Mesothelial cell of epicardium (in vitro differentiated cells): ENCODE measurements around the gene NLRP8. TPM values are rescaled to one million over a fixed set of nuclear protein-coding genes. Genes with fewer than 3 reads are reported as not detected.

Experiments used
- DNase-seq, 2 experiments: peaks; one replicate each; pipeline ENCODE4 v3.0.0; 2021; ENCODE audit warnings: low spot score in 2 of 2; ENCODE audit not compliant: unreplicated experiment in 2 of 2
- H3K27ac Mint-ChIP-seq: 2 replicates; pipeline ENCODE4 v1.8.0; 2021; ENCODE audit warnings: mixed read lengths
- H3K27me3 Mint-ChIP-seq: 2 replicates; pipeline ENCODE4 v1.8.0; 2021; ENCODE audit warnings: low read depth, mixed read lengths
- H3K36me3 Mint-ChIP-seq: 2 replicates; pipeline ENCODE4 v1.8.0; 2021; ENCODE audit warnings: mixed read lengths
- H3K4me1 Mint-ChIP-seq: 2 replicates; pipeline ENCODE4 v1.8.0; 2021; ENCODE audit warnings: mixed read lengths
- H3K4me3 Mint-ChIP-seq: 2 replicates; pipeline ENCODE4 v1.8.0; 2021; ENCODE audit warnings: mild to moderate bottlenecking, moderate library complexity, mixed read lengths
- H3K9me3 Mint-ChIP-seq: 2 replicates; pipeline ENCODE4 v1.8.0; 2021; ENCODE audit warnings: mixed read lengths
- total RNA-seq: library from RNA; stranded (reverse); gene quantifications from 3 replicates; pipeline ENCODE4 v1.2.1, GENCODE V29; 2021
- TF ChIP-seq, protein P1 (sequence below): fragments of 200-600 bp; sonication (generic); IDR thresholded peaks from one replicate; pipeline ENCODE4 v1.5.0; 2021; ENCODE audit warnings: antibody characterized with exemption; ENCODE audit not compliant: unreplicated experiment

NLRP8 gene
- total RNA-seq, 1 donor from 2014 or later, result not detected

GRCh38 chr19:55980415-55980814 is 32.8 kb downstream of the NLRP8 start:
- H3K27ac Mint-ChIP-seq, result no peak overlapping the region
- H3K4me1 Mint-ChIP-seq, result no peaks in the 10 kb centered on the region
- H3K36me3 Mint-ChIP-seq, result no peaks in the 10 kb centered on the region
- TF ChIP-seq, protein P1, sequence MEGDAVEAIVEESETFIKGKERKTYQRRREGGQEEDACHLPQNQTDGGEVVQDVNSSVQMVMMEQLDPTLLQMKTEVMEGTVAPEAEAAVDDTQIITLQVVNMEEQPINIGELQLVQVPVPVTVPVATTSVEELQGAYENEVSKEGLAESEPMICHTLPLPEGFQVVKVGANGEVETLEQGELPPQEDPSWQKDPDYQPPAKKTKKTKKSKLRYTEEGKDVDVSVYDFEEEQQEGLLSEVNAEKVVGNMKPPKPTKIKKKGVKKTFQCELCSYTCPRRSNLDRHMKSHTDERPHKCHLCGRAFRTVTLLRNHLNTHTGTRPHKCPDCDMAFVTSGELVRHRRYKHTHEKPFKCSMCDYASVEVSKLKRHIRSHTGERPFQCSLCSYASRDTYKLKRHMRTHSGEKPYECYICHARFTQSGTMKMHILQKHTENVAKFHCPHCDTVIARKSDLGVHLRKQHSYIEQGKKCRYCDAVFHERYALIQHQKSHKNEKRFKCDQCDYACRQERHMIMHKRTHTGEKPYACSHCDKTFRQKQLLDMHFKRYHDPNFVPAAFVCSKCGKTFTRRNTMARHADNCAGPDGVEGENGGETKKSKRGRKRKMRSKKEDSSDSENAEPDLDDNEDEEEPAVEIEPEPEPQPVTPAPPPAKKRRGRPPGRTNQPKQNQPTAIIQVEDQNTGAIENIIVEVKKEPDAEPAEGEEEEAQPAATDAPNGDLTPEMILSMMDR, result no peak
- no peak overlapping the region for H3K4me3 Mint-ChIP-seq
- H3K27me3 Mint-ChIP-seq, result no peaks in the 10 kb centered on the region
- H3K9me3 Mint-ChIP-seq, result peaks cover 61% of the 10 kb centered on the region
- no peak for DNase-seq

DNA sequence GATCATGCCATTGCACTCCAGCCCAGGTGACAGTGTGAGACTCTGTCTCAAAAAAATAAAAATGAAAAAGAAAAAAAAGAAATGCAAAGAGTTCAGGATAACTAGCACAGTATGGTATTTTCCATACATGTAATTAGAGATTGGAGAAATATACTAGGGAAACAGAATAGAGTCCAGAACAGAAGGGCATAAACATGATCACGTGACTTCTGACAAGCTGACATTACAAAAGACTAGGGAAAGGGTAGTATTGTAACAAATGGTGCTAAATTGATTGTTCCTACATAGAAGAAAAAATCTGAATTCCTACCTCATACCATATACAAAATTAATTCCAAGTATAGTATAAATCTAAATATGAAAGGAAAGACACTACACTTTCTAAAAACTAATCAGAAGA is 37.6 kb downstream of the NLRP8 start:
- no peaks in the 10 kb centered on the region for H3K27me3 Mint-ChIP-seq
- peaks cover 59% of the 10 kb centered on the region for H3K9me3 Mint-ChIP-seq
- no peak overlapping the region for H3K27ac Mint-ChIP-seq
- H3K4me1 Mint-ChIP-seq, result no peaks in the 10 kb centered on the region
- H3K4me3 Mint-ChIP-seq, result no peak overlapping the region
- TF ChIP-seq, protein P1, result no peak
- no peak for DNase-seq
- no peaks in the 10 kb centered on the region for H3K36me3 Mint-ChIP-seq

DNA sequence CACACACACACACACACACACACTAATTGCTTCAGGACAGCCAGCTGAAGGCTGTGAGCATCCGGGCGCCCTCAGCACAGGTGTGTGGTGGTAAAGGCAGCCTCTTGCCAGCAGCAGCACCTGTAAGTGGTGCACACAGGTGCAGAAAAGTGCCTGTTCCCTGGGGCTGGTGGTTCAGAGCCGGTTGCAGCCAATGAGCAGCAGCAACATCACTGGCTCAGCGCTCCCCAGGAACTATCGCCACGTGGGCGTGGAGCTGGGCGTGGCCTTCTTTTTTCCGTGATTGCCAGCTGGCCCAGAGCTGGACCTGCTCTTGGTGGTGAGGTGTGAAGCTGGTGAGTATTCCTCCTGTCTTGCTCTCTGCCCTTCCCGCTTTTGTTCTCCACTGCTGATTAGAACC is 38.9 kb downstream of the NLRP8 start, which contains the start of gene NLRP5:
TSS of gene NLRP5 (plus strand) at position 289 of the 400 bp plus-strand sequence.
- Mint-ChIP-seq H3K4me3 (no peak within 1 kb of the TSS), H3K9me3 (peaks cover 57% of the 10 kb centered on the region), H3K4me1 (no peaks in the 10 kb centered on the region), H3K27me3 (no peaks in the 10 kb centered on the region), H3K36me3 (no peaks in the 10 kb centered on the region), H3K27ac (no peak within 1 kb of the TSS)
- TF ChIP-seq, protein P1, result no peak
- DNase-seq, result no peak

DNA sequence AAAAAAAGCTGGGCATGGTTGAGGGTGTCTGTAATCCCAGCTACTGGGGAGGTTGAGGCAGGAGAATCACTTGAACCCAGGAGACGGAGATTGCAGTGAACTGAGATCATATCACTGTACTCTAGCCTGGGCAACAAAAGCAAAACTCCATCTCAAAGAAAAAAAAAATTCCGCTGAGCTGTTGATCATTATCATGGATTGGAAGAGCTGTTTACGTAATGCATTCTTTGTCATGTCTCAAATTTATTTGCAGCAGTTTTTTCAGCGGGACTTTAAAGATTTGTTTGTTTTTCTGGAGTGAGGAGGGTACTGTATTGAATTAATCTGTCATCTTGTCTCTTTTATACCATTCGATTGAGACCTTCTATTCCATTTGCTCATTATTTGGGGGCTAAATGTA is 43.2 kb downstream of the NLRP8 start:
- Mint-ChIP-seq H3K4me3 (no peak overlapping the region), H3K4me1 (no peaks in the 10 kb centered on the region), H3K9me3 (peaks cover 66% of the 10 kb centered on the region), H3K36me3 (peaks cover 3% of the 10 kb centered on the region), H3K27me3 (no peaks in the 10 kb centered on the region), H3K27ac (no peak overlapping the region)
- TF ChIP-seq, protein P1, result no peak
- no peak for DNase-seq

DNA sequence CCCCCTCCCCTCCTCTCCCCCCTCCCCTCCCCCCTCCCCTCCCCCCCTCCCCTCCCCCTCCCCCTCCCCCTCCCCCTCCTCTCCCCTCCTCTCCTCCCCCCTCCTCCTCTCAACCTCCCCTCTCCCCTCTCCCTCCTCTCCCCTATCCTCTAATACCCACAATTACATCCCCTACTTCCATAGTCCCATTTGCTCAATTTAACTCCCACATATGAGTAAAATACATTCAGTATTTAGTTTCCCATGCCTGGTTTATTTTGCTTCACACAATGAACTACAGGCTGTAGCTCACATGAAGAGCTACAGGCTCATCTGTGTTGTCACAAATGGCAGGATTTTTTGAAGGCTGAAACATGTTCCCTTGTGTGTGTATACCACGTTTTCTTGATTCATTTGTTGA is 45.9 kb downstream of the NLRP8 start:
- Mint-ChIP-seq H3K4me3 (no peak overlapping the region), H3K9me3 (peaks cover 61% of the 10 kb centered on the region), H3K36me3 (peaks cover 4% of the 10 kb centered on the region), H3K27me3 (no peaks in the 10 kb centered on the region), H3K27ac (no peak overlapping the region), H3K4me1 (no peaks in the 10 kb centered on the region)
- DNase-seq, result no peak
- TF ChIP-seq, protein P1, result no peak

DNA sequence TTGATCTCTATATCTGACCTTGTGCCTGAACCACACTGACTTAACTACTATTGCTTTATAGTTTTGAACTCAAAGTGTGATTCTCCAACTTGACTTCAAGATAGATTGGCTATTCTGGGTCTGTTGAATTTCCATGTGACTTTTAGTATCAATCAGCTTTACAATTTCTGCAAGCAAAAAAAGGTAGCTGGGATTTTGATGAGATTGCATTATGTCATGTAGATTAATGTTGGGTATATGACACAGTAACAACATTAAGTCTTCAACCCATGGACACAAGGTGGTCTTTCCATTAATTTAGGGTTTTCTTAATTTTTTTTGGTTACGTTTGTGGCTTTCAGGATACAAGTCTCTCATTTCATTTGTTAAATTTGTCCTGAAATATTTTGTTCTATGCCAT is 67.1 kb downstream of the NLRP8 start:
- TF ChIP-seq, protein P1, result no peak
- peaks cover 3% of the 10 kb centered on the region for H3K36me3 Mint-ChIP-seq
- H3K27me3 Mint-ChIP-seq, result no peaks in the 10 kb centered on the region
- H3K4me3 Mint-ChIP-seq, result no peak overlapping the region
- H3K9me3 Mint-ChIP-seq, result peaks cover 59% of the 10 kb centered on the region
- DNase-seq, result no peak
- no peaks in the 10 kb centered on the region for H3K4me1 Mint-ChIP-seq
- no peak overlapping the region for H3K27ac Mint-ChIP-seq
